Ureter (tissue), 1 donor: Measurements from ENCODE around the gene SMIM1. TPM values are rescaled to one million over a fixed set of nuclear protein-coding genes. Genes with fewer than 3 reads are reported as not detected.

Experiments used
- DNase-seq: peaks from one replicate; pipeline ENCODE4 v3.0.0-alpha.2; 2020; ENCODE audit warnings: low spot score
- total RNA-seq: library from RNA; stranded (reverse); gene quantifications from one replicate; pipeline ENCODE4 v1.2.4, GENCODE V29; 2023
- donor health status: DM: yes; HTN: yes; CAD: no.

Gene SMIM1
- total RNA-seq, 1 donor from 2014 or later, result 9.6 TPM

GRCh38 chr1:3777078-3777547 is 4.6 kb downstream of the SMIM1 start:
- no peak for DNase-seq

GRCh38 chr1:3777647-3778589 is 5.4 kb downstream of the SMIM1 start:
- DNase-seq, result no peak

- DNase-seq, result no peak
Measured at GRCh38 chr1:3778590-3779264, 6.2 kb downstream of the SMIM1 start.

GRCh38 chr1:3779265-3779911 is 6.8 kb downstream of the SMIM1 start:
- no peak for DNase-seq

- DNase-seq, result no peak
Measured at GRCh38 chr1:3779912-3780416, 7.4 kb downstream of the SMIM1 start.

GRCh38 chr1:3780901-3781300 is 8.4 kb downstream of the SMIM1 start:
- no peak for DNase-seq

- DNase-seq, result no peak
Measured at GRCh38 chr1:3783651-3784474, 11.3 kb downstream of the SMIM1 start.

GRCh38 chr1:3785045-3785444 is 12.5 kb downstream of the SMIM1 start:
- no peak for DNase-seq

- DNase-seq, result no peak
Measured at GRCh38 chr1:3785456-3786157, 13.1 kb downstream of the SMIM1 start.

GRCh38 chr1:3786468-3787348 is 14.2 kb downstream of the SMIM1 start:
- no peak for DNase-seq

- no peak for DNase-seq
Measured at GRCh38 chr1:3787349-3787715, 14.8 kb downstream of the SMIM1 start.

GRCh38 chr1:3787745-3788605 is 15.4 kb downstream of the SMIM1 start:
- DNase-seq, result no peak

- DNase-seq, result no peak
Measured at GRCh38 chr1:3788756-3789420, 16.3 kb downstream of the SMIM1 start.

GRCh38 chr1:3789421-3790300 is 17.1 kb downstream of the SMIM1 start:
- DNase-seq, result no peak

- DNase-seq, result no peak
Measured at GRCh38 chr1:3790500-3790923, 18.0 kb downstream of the SMIM1 start.

GRCh38 chr1:3790952-3791351 is 18.4 kb downstream of the SMIM1 start:
- DNase-seq, result no peak
